ENCODE data around the gene SLC25A23.

DNA sequence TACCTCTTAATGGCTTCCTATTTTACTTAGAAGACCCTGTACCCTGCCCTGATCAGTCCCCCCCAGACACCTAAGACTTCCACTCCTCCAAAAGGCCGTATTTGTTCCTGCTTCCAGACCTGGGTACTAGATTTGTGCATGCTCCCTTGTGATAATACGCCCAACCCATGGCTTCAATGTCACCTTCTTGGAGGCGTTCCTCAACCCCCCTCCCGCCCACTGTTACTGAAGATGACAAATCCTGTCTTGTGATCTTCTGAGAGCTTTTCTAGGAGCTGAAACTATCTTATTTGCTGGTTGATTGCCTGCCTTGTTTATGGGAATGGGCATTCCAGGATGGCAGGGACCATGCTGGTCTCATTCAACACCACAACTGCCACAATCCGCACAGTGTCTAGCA lies 9.4 kb downstream of the SLC25A23 start:
- TF ChIP-seq, protein P1, sequence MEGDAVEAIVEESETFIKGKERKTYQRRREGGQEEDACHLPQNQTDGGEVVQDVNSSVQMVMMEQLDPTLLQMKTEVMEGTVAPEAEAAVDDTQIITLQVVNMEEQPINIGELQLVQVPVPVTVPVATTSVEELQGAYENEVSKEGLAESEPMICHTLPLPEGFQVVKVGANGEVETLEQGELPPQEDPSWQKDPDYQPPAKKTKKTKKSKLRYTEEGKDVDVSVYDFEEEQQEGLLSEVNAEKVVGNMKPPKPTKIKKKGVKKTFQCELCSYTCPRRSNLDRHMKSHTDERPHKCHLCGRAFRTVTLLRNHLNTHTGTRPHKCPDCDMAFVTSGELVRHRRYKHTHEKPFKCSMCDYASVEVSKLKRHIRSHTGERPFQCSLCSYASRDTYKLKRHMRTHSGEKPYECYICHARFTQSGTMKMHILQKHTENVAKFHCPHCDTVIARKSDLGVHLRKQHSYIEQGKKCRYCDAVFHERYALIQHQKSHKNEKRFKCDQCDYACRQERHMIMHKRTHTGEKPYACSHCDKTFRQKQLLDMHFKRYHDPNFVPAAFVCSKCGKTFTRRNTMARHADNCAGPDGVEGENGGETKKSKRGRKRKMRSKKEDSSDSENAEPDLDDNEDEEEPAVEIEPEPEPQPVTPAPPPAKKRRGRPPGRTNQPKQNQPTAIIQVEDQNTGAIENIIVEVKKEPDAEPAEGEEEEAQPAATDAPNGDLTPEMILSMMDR (IDR thresholded peaks at IDR 0.05), result no peak
- no peak for TF ChIP-seq POLR2A (IDR thresholded peaks at IDR 0.05)
